CD4-positive, alpha-beta T cell treated with Interleukin-15 for 1 hour (primary cell): ENCODE data around the gene MAOB.
"Not testable (repeated sequence)": the region's sequence is repeated elsewhere in the genome, so short reads cannot be mapped to it uniquely, and the experiment has no call there.

Source experiments
- DNase-seq: peaks from one replicate; pipeline ENCODE4 v3.0.0-alpha.2; 2020

Gene MAOB

GRCh38 chrX:43882294-43882681 lies at the start of gene MAOB:
Gene MAOB (minus strand): TSS chrX:43882450. CDS start chrX:43882299, 151 bp downstream.
- DNase-seq: no peak

GRCh38 chrX:43922032-43922431 lies 39.8 kb upstream of the MAOB start:
- DNase-seq: not testable (repeated sequence)

GRCh38 chrX:43910772-43911171 lies 28.5 kb upstream of the MAOB start:
- DNase-seq: not testable (repeated sequence)

- DNase-seq: no peak
Measured at GRCh38 chrX:43910012-43910411, 27.8 kb upstream of the MAOB start.

- DNase-seq: no peak
Measured at GRCh38 chrX:43909141-43909540, 26.9 kb upstream of the MAOB start.

- DNase-seq: no peak
Measured at GRCh38 chrX:43899878-43900815, 17.9 kb upstream of the MAOB start.

- DNase-seq: no peak
Measured at GRCh38 chrX:43898406-43899035, 16.3 kb upstream of the MAOB start.

GRCh38 chrX:43897290-43897689 lies 15.0 kb upstream of the MAOB start:
- no peak for DNase-seq

- DNase-seq: no peak
Measured at GRCh38 chrX:43892336-43892870, 10.2 kb upstream of the MAOB start.

- no peak for DNase-seq
Measured at GRCh38 chrX:43885617-43886016, 3.4 kb upstream of the MAOB start.

- DNase-seq: no peak
Measured at GRCh38 chrX:43881410-43882293, 598 bp downstream of the MAOB start.

- DNase-seq: no peak
Measured at GRCh38 chrX:43880425-43880824, 1.8 kb downstream of the MAOB start.

GRCh38 chrX:43878906-43879526 lies 3.2 kb downstream of the MAOB start:
- no peak for DNase-seq

- no peak for DNase-seq
Measured at GRCh38 chrX:43876680-43877079, 5.6 kb downstream of the MAOB start.

GRCh38 chrX:43870758-43871419 lies 11.4 kb downstream of the MAOB start:
- no peak for DNase-seq

GRCh38 chrX:43870011-43870410 lies 12.2 kb downstream of the MAOB start:
- no peak for DNase-seq

- DNase-seq: no peak
Measured at GRCh38 chrX:43868791-43869190, 13.5 kb downstream of the MAOB start.

GRCh38 chrX:43866423-43866822 lies 15.8 kb downstream of the MAOB start:
- DNase-seq: no peak

GRCh38 chrX:43865791-43866190 lies 16.5 kb downstream of the MAOB start:
- no peak for DNase-seq

- DNase-seq: no peak
Measured at GRCh38 chrX:43862434-43862833, 19.8 kb downstream of the MAOB start.

GRCh38 chrX:43861750-43862149 lies 20.5 kb downstream of the MAOB start:
- no peak for DNase-seq
